DOHH2 (cell line): ENCODE data around the gene NAB1.

Source experiments
- H3F3A ChIP-seq: fragments of 200-600 bp; sonication (generic), shearing (Covaris generic); 2 replicates; pipeline ENCODE4 v1.6.0; 2016; ENCODE audit warnings: antibody characterized with exemption, mild to moderate bottlenecking; ENCODE audit not compliant: control insufficient read depth, insufficient read depth
- H3K27ac ChIP-seq: fragments of 200-600 bp; sonication (generic); 2 replicates; pipeline ENCODE4 v1.5.1; 2014; ENCODE audit warnings: low read depth, mild to moderate bottlenecking, low read length, moderate library complexity
- H3K27me3 ChIP-seq: fragments of 200-600 bp; sonication (generic); 2 replicates; pipeline ENCODE4 v1.6.1; 2014; ENCODE audit warnings: mild to moderate bottlenecking, low read length, mixed read lengths; ENCODE audit not compliant: control insufficient read depth
- H3K36me3 ChIP-seq: fragments of 200-600 bp; sonication (generic); 2 replicates; pipeline ENCODE4 v1.6.1; 2014; ENCODE audit warnings: mild to moderate bottlenecking, low read length, moderate library complexity, mixed read lengths; ENCODE audit not compliant: control insufficient read depth
- H3K4me1 ChIP-seq: fragments of 200-600 bp; sonication (generic); 2 replicates; pipeline ENCODE4 v1.6.1; 2014; ENCODE audit warnings: mild to moderate bottlenecking, low read length, mixed read lengths; ENCODE audit not compliant: control insufficient read depth
- H3K4me2 ChIP-seq: fragments of 200-600 bp; sonication (generic); 2 replicates; pipeline ENCODE4 v1.6.0; 2014; ENCODE audit warnings: mild to moderate bottlenecking, low read length, moderate library complexity
- H3K4me3 ChIP-seq: fragments of 200-600 bp; sonication (generic); 2 replicates; pipeline ENCODE4 v1.5.1; 2014; ENCODE audit warnings: mild to moderate bottlenecking, low read length, mixed read lengths
- H3K79me2 ChIP-seq: fragments of 200-600 bp; sonication (generic); 2 replicates; pipeline ENCODE4 v1.6.1; 2014; ENCODE audit warnings: mild to moderate bottlenecking, low read length, mixed read lengths; ENCODE audit not compliant: control insufficient read depth
- H3K9me2 ChIP-seq: fragments of 200-600 bp; sonication (generic); replicated peaks from 2 replicates; pipeline ENCODE4 v1.6.1; 2014; ENCODE audit warnings: mild to moderate bottlenecking, low read length, mixed read lengths; ENCODE audit not compliant: control insufficient read depth
- H3K9me3 ChIP-seq: fragments of 200-600 bp; sonication (generic); 2 replicates; pipeline ENCODE4 v1.6.1; 2014; ENCODE audit warnings: antibody characterized with exemption, low read length, mixed read lengths; ENCODE audit not compliant: control insufficient read depth, insufficient read depth
- H4K20me1 ChIP-seq: fragments of 200-600 bp; sonication (generic); 2 replicates; pipeline ENCODE4 v1.6.0; 2014; ENCODE audit warnings: low read depth, mild to moderate bottlenecking, antibody characterized with exemption, low read length, moderate library complexity; ENCODE audit not compliant: control insufficient read depth, insufficient read depth
- EZH2phosphoT487 ChIP-seq: fragments of 200-600 bp; sonication (generic); IDR thresholded peaks from 2 replicates; pipeline ENCODE4 v1.6.1; 2017; ENCODE audit warnings: borderline replicate concordance, mild to moderate bottlenecking, antibody characterized with exemption, low read length, moderate library complexity, mixed read lengths
- TF ChIP-seq, protein P1 (sequence below): fragments of 200-600 bp; sonication (generic); IDR thresholded peaks from one replicate; pipeline ENCODE4 v1.5.1; 2014; ENCODE audit warnings: antibody characterized with exemption, mild to moderate bottlenecking, low read depth, low read length; ENCODE audit not compliant: poor library complexity, severe bottlenecking

Gene NAB1

DNA sequence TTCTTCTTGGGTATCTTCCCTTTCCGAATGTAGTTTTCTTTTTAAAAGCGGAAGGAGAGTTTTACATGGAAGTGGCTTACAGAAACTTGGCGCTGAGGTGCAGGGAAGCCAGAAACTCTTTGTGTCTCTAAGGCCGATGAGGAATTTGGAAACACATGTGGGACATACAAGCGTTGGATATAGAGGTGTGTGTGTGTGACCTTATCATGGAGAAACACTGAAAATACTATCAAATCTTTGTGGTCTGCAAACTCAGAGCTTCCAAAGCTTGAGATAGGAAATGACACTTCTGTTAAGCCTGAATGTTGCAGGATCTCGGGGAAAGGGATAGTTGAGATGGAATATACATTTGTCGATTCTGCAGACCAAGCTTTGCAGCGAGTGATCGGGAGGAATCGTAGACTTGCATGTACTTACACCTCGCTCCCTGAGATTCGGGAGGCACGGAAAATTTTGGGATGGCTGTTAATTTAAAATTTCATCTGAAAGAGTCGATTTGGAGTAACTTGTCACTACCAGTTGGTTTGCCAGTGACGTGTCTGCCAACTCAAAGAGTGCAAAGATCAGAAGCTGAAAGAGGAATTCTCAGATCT is 1.0 kb downstream of the NAB1 start:
- H4K20me1 ChIP-seq: peaks cover 4% of the 10 kb centered on the region; the same call in 1 of the 2 replicates
- H3K9me2 ChIP-seq: no peaks in the 10 kb centered on the region
- H3K4me3 ChIP-seq: peak overlapping the region; percentile 97
- peaks cover 59% of the 10 kb centered on the region for H3K79me2 ChIP-seq
- H3K27ac ChIP-seq: peak overlapping the region; percentile 55
- H3K27me3 ChIP-seq: no peaks in the 10 kb centered on the region
- peaks cover 37% of the 10 kb centered on the region for H3K4me1 ChIP-seq
- TF ChIP-seq, protein P1, sequence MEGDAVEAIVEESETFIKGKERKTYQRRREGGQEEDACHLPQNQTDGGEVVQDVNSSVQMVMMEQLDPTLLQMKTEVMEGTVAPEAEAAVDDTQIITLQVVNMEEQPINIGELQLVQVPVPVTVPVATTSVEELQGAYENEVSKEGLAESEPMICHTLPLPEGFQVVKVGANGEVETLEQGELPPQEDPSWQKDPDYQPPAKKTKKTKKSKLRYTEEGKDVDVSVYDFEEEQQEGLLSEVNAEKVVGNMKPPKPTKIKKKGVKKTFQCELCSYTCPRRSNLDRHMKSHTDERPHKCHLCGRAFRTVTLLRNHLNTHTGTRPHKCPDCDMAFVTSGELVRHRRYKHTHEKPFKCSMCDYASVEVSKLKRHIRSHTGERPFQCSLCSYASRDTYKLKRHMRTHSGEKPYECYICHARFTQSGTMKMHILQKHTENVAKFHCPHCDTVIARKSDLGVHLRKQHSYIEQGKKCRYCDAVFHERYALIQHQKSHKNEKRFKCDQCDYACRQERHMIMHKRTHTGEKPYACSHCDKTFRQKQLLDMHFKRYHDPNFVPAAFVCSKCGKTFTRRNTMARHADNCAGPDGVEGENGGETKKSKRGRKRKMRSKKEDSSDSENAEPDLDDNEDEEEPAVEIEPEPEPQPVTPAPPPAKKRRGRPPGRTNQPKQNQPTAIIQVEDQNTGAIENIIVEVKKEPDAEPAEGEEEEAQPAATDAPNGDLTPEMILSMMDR: no peak
- TF ChIP-seq EZH2phosphoT487: no peak
- H3K36me3 ChIP-seq: peaks cover 14% of the 10 kb centered on the region
- peaks cover 13% of the 10 kb centered on the region for H3F3A ChIP-seq
- H3K4me2 ChIP-seq: peak overlapping the region; percentile 96
- no peaks in the 10 kb centered on the region for H3K9me3 ChIP-seq

DNA sequence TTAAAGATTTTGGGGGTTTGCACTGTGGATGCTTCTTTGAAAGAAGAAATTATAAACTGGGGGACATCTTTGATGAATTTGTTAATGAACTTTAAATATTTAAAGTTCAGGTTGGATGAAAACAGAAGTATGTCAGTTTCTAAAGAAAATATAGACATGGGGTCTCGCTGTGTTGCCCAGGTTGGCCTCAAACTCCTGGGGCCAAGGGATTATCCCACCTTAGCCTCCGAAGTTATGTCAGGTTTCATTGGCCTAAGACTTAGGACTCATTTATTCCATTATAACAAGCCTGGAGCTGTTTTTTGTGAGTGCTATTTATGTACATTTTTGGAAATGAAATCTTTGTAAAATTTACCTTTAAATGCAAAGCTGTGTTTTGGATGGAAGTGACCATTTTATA is 2.5 kb downstream of the NAB1 start:
- H3K4me2 ChIP-seq: peak overlapping the region; percentile 96
- peak overlapping the region; percentile 97 for H3K4me3 ChIP-seq
- H3K36me3 ChIP-seq: peaks cover 18% of the 10 kb centered on the region
- no peaks in the 10 kb centered on the region for H3K27me3 ChIP-seq
- peaks cover 4% of the 10 kb centered on the region; the same call in 1 of the 2 replicates for H4K20me1 ChIP-seq
- H3K9me2 ChIP-seq: no peaks in the 10 kb centered on the region
- TF ChIP-seq, protein P1: no peak
- TF ChIP-seq EZH2phosphoT487: no peak
- no peak overlapping the region for H3K27ac ChIP-seq
- peaks cover 74% of the 10 kb centered on the region for H3K79me2 ChIP-seq
- H3K9me3 ChIP-seq: no peaks in the 10 kb centered on the region
- peaks cover 47% of the 10 kb centered on the region for H3K4me1 ChIP-seq
- H3F3A ChIP-seq: peaks cover 10% of the 10 kb centered on the region

DNA sequence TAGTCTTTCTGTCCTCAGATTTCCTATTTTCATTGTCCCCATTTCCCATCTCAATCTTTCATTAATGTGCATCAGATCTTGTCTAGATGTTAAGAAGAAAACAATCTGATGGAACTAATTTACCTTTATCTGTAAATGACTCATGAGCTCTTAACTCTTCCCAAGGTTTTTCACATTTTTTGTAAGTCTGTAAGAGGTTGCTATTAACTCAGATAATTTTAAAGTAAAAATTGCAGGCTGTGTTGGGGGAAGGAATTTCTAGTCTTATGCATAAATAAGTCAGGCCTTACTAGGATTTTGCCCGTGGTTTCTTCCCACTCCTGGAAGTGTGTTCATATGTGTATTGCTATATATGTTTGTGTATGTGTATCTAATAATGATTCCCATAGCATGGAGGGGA is 4.3 kb downstream of the NAB1 start:
- no peaks in the 10 kb centered on the region for H3K9me3 ChIP-seq
- H3K27me3 ChIP-seq: no peaks in the 10 kb centered on the region
- H4K20me1 ChIP-seq: peaks cover 4% of the 10 kb centered on the region; the same call in 1 of the 2 replicates
- no peak overlapping the region for H3K27ac ChIP-seq
- TF ChIP-seq, protein P1: no peak
- no peak for TF ChIP-seq EZH2phosphoT487
- H3K4me1 ChIP-seq: peaks cover 36% of the 10 kb centered on the region
- H3K79me2 ChIP-seq: peaks cover 92% of the 10 kb centered on the region
- peaks cover 21% of the 10 kb centered on the region for H3K36me3 ChIP-seq
- H3F3A ChIP-seq: no peaks in the 10 kb centered on the region
- H3K9me2 ChIP-seq: no peaks in the 10 kb centered on the region
- H3K4me3 ChIP-seq: no peak overlapping the region
- H3K4me2 ChIP-seq: no peak overlapping the region
